NCI-H446 treated with DMSO at 0.1 percent for 48 hours (cell line): Measurements from ENCODE around the gene PXDN.

ENCODE experiments used
- DNase-seq: peaks from one replicate; lab custom pipeline; 2025; lab: John Stamatoyannopoulos, UW

Gene PXDN

GRCh38 chr2:1648241-1649102 lies 95.8 kb downstream of the PXDN start:
- DNase-seq = no peak

DNA sequence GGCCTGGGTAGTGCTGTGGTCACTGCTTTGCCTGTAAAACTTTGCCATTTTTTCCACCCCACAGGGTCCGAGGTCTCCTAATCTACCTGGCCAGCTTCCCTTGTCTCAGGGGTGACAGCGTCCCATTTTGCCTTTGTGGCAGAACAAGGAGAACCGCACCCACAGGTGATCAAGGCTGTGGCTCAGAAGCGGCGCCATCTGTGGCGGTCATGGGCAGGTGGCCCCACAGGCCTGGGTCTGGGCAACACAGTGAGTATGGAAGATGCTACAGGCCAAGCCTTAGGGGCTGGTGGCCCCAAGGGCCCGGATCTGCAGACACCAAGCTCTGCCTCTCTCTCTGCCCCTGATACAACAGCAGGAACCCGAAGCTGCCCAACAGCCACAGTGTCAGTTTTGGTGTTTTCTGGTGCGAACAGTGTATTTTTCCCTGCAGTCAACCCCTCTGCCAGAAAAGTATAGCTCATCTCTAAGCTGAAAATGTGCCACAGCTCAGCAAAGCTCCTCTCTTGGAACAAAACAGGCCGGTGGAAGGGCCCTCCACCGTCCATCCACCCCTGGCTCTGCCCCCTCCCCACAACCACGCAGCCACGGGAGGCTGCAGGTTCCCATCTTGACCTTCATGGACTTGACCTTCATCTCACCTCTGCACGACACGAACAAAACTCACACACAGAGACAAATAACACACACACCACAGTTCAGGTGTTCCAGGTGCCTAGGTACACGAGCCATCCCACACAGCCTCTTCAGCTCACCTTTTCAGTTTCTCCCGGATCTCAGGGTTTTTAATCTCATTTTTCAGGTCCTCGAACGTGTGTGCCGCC lies 96.7 kb downstream of the PXDN start:
- no peak for DNase-seq

- DNase-seq = no peak
Observed at GRCh38 chr2:1645761-1646476, 98.4 kb downstream of the PXDN start.

- no peak for DNase-seq
Observed at GRCh38 chr2:1644427-1644826, 99.9 kb downstream of the PXDN start.

- DNase-seq = no peak
Observed at GRCh38 chr2:1642993-1643619, 101.2 kb downstream of the PXDN start.

GRCh38 chr2:1642066-1642861 lies 102.1 kb downstream of the PXDN start:
- DNase-seq = no peak

DNA sequence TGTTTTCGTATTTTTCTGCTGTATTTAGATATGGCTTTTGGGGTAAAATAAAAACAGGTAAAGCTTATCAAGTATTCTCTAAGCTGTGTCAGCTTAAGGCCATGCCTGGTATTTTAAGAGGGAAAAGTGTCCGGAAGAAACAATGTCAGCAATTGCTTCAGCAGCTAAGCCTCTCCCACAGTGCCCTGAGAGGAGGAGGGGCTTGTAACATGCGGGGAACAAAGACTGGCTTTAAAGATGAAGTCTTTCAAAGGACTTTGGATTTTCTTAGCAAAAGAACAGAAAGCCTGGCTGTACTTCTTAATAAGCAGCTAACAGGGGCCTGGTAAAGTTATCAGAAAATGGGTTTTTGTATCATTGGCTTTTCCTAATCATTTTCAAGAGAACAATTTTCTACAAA lies 102.8 kb downstream of the PXDN start:
- no peak for DNase-seq

DNA sequence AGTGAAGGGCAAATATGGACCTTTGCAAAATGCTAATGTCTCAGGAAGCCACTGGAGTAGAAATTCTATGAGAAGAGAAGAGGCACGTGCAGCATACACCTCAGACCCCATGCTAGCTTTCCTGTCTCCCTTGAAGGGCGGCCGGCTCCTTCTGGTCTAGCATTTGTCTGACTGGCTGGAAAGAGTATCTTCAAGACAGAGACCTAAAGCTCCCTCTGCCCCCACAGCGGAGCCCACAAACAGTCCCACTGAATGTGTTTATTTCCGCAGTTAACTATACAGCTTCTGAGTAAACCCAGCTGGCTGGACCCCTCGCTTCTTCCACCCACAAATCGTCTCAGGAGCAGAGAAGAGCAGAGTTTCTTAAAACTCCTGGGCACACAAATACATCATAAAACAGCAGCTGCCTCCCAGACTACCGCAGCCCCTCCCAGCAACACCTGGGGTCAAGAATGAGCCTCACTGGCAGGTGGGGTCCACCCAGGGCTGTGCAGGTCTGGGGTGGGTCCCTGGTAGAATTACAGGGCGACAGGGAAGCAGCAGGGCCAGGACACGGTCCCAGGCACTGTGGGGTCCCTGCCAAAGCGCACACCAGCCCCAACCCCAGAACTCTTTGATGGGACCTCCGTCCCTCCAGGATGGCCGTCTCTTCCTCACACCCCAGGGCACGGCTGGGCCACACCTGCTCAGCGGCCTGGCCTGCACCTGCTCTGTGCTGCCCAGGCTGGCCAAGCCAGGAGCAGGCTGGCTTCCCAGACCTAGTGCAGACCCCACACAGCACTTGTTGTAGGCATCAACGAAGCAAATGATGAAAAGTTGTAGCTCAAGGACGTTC lies 103.8 kb downstream of the PXDN start:
- no peak for DNase-seq

DNA sequence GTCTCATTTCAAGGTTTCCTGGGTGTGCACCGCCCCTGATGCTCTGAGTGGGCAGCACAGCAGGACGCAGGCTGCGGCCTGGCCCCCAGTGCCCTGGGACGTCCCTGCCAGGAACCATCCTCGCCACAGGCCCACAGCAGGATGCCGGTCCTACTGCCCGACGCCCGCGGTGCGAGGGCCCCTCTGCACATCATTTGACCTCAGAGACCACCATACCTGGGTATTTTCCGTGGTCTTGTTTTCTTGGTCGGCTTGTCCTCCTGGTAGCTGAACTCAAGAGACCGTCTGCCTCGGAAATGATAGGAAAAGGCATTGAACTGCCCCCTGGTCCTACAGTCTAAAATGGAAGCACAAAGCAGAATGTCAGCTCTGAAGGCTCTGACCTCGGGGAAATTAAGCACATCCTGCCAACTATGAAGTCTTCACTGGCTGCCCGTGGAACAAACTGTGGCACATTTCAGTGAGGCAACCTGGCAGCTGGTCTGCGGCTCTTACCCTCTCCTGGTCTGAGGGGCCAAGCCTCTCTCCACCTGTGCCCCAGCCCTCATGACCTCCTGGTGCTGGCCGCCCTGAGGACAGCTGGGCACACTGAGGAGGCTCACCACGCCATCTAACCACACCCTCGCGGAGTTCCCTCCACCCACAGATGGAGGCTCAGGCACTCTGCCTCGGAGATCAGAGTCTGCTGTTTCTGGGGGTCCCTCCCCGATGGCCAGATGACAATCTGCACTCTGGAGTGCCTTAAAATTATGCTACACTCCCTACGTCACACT lies 105.0 kb downstream of the PXDN start:
- DNase-seq = no peak

DNA sequence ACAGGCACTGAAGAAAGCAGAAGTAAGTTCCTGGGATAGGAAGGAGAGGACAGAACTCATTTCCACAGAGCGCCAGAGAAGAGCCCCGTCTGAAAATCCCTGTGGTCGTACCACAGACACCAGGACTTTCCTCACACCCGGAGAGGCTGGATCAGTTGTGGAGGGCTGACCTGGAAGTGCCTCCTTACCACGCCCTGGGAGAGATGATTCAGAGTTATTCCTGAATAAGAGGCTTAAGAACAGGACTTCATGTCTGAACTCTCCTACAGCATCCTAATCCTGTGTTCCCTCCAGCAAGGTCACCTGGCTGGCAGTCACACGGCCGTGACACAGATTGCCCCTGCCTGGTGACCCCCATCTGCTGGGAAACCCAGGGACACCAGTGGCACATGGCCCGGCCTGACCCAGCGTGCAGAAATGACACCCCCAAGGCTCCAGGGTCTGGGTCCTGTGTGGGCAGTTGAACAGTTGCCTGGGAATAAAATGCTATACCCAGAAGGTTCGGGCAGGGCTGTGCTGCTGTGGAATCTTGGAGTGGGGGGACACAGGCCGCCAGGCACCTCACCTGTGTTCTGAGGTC lies 105.9 kb downstream of the PXDN start:
- DNase-seq = no peak

GRCh38 chr2:1636791-1637415 lies 107.4 kb downstream of the PXDN start:
- DNase-seq = no peak

GRCh38 chr2:1635823-1636222 lies 108.5 kb downstream of the PXDN start:
- no peak for DNase-seq

- DNase-seq = no peak
Observed at GRCh38 chr2:1634681-1635341, 109.5 kb downstream of the PXDN start.

- no peak for DNase-seq
Observed at GRCh38 chr2:1633936-1634587, 110.3 kb downstream of the PXDN start.

DNA sequence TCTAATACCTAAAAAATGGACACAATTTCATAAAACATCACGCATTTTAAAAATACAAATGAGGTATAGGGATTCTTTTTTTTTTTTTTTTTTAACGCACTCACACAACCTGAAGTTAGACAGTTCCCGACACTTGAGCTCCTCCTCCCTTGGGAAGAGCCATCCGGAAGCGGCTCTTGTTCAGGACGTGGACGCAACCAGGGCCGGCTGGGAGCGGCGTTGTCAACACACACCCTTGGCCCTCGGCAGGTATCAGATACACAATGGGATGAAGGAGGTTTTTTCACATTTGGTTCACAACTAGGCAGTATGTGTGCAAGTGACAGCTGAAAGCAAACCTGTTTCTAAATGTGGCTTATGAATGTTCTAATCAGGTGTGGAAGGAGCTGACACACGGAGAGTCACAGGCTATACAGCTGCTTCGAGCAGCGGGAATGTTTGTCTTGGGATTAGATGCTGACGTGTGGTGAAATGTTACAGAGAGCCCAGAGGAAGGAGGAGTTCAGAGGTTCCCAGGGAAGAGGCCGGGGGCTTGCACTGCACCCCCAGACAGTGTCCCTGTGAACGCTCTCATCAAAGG lies 111.1 kb downstream of the PXDN start:
- DNase-seq = no peak

DNA sequence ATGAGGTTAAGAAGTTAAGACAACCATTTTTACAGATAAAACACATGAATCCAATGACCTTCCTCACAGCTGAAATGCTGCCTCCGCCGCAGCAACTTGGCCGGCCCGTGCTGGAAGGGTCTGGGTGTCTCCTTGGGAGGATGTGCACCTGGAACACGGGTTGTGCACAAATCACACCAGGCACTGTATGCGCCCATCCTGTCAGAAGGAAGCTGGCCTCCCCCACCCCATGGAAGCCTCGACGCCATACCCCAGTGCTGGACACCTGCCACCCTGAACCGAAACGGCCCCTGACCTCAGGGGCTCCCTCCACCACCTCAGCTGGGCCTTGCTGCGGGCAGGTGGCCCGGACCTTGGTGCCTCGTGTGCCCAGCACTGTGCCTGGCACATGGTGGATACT lies 111.8 kb downstream of the PXDN start:
- no peak for DNase-seq

- DNase-seq = no peak
Observed at GRCh38 chr2:1632002-1632348, 112.3 kb downstream of the PXDN start.
